Caki2 (cell line): Measurements from ENCODE around the gene THSD4. TPM values are rescaled to one million over a fixed set of nuclear protein-coding genes. Genes with fewer than 3 reads are reported as not detected.
"Not testable (repeated sequence)": the region's sequence is repeated elsewhere in the genome, so short reads cannot be mapped to it uniquely, and the experiment has no call there.

Experiments
- DNase-seq: peaks from one replicate; pipeline ENCODE4 v3.0.0-alpha.2; 2015; ENCODE audit warnings: low read depth
- in situ Hi-C: cut with HindIII; loops from 2 replicates; pipeline ENCODE4 v1.10.0; 2016; ENCODE audit warnings: low sequenced_read_pairs, low pct_unique_long_range_greater_than_20kb, mixed read lengths
- total RNA-seq: library from RNA; depleted of rRNA; stranded (reverse); fragments of >200 nt; shearing (Covaris generic); gene quantifications from 2 replicates; pipeline ENCODE4 v1.2.3, GENCODE V29; 2014; ENCODE audit warnings: low replicate concordance

THSD4 gene
- total RNA-seq, 1 experiment from 2014 or later = 9.0 TPM

DNA sequence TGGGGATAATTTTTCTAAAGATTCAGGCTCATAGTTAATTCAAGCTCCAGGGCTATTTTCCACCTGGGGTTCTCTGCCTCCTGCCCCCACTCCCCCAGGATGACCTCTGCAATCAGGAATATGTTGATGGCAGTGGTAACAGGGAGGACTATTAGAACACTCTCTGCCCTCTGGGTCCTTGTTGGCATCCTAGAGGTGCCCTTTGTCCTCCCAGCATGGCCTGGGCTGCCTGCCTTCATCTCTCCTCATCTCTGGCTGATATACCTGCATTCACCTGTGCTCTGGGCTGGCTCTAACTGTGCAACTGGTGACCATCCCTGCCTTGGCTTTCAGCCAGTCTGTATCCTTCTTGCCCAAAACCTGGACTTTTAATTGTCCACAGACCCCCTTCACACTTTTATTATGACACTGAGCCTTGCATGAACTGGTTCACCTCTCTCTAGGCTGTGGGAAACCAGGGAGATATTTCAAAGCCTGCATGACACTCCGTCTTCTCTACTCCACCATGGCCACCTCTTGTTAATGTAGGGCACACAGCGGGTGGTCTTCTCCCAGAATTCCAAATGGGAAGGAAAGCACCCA, 199.8 kb downstream of the THSD4 start:
- in situ Hi-C loops = no loop called here
- no peak for DNase-seq

DNA sequence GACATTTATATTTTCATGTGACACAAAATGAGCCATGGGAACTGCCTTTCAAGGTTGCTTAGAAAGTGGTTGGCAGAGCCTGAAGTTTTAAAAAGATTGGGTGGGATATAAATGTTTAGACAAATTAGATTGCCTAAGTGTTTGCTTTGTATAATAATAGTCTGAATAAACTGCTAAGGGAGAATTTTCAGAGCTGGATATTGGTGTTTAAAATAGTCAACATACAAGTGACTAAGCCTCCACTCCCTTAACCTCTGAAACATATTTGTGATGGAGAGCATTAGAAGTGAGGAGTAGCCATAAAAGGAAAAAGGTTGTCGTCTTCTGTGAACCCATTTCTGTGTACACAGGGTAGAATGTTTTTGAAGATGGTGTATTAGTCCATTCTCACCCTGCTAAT, 201.6 kb downstream of the THSD4 start:
- no peak for DNase-seq
- in situ Hi-C loops = no loop called here

GRCh38 chr15:71319424-71319823, 204.2 kb downstream of the THSD4 start:
- DNase-seq, in situ Hi-C loops: not testable (repeated sequence)

DNA sequence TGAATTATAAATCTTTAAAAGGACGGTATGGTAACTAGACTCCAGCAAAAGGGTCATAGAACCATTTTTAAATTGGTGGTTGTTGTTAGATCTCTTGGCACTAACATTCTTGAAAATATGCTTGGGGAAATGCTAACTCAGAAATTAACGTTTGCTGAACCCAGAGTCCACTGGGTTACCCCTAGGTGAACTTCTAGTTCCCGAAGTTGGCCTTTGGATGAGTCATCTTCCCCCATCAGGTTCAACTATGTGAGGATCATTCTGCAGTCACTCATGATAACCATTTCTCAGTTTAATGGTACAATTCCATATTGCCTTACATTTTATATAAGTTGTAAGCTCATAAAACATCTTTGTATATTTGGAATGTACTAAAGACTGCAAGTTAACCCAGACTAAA, 204.7 kb downstream of the THSD4 start:
- in situ Hi-C loops = no loop called here

DNA sequence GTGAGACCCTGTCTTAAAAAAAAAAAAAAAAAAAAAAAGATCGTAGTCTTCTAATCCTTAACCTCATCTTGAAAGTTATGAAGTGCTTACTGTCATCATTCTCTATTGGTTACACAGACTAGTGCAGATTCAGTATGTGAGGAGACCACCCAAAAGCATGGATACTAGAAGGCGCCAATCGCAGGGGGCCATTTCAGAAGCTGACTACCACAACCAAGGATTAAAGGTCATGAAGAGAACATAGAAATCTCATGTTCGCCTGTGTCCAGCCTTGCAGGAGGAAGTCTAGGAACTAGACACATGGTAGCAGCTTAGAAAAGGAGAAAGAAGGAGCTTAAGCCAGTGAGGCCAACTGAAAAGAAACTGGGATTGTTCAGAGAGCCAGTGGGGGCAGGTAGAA, 207.8 kb downstream of the THSD4 start:
- no peak for DNase-seq
- in situ Hi-C loops = no loop called here

More for the DNA sequence above, 204.7 kb downstream of the THSD4 start:
- DNase-seq = no peak

GRCh38 chr15:71323584-71323983, 208.3 kb downstream of the THSD4 start:
- in situ Hi-C loops = no loop called here

DNA sequence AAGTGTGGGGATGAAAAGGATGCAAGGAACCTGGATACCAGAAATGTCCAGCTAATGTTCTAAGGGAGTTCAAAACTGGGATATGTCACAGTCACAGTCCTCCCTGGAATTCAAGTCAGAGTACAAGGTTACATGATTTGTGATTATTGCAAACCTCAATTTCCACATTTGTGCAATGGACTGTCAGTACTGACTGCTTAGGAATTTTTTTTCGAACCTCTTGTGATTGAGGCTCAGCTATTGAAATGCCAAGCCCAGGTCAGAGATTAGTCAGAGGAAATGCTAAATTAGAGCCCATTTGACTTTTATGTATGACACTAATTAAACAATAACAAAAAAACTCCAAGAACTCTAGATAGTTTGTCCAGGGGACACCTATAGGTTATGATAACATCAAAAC, 210.2 kb downstream of the THSD4 start:
- in situ Hi-C loops = no loop called here
- peak; percentile 12 for DNase-seq

More at GRCh38 chr15:71323584-71323983, 208.3 kb downstream of the THSD4 start:
- DNase-seq = no peak

DNA sequence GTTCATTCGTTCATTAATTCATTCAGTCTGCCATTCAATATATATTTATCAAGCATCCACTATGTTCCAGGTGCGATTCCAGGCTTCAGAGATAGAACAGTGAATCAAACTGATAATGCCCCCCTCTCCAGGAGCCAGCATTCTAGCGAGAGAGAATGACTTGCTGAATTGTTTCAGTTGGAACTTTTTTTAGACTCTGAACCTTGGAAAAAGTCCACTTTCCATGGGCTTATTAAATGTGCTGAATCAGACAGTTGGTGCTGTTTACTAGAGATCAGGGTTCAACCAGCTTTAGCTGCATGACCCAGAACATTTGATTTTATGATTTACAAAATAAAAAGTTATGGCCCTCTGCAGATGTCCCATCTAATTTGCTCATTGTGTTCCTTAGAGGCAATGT, 213.2 kb downstream of the THSD4 start:
- in situ Hi-C loops = no loop called here
- DNase-seq = no peak

- in situ Hi-C loops = no loop called here
- DNase-seq = peak; percentile 18
Measured at GRCh38 chr15:71329041-71329440, 213.8 kb downstream of the THSD4 start.

DNA sequence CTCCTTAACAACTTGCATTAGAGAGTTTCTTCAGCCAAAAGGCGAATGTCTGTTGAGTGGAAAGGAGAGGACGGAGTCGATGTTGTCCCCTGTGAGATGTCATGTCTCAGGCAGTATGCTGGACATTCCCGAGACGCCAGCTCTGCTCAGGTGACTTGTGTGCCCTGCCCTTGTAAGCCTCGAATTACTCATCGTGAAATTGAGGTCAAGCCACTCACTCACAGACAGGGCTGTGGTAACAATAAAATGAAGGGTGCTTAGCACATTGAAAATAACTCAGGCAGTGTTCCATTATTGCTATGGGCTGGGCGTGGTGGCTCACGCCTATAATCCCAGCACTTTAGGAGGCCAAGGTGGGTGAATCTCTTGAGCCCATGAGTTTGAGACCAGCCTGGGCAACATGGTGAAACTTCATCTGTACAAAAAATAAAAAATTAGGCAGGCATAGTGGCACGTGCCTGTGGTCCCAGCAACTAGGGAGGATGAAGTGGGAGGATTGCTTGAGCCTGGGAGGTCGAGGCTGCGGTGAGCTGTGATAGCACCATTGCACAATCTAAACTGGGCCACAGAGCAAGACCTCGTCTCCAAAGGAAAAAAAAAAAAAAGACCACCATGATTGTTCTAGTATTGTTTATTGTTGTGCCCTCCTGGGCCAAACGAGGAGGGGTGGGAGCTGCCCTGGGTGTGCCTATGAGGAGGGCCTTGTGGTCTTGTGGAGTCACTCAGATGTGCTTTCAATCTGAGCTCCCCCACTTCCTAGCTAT, 214.4 kb downstream of the THSD4 start:
- in situ Hi-C loops = no loop called here
- DNase-seq = peak; percentile 49

DNA sequence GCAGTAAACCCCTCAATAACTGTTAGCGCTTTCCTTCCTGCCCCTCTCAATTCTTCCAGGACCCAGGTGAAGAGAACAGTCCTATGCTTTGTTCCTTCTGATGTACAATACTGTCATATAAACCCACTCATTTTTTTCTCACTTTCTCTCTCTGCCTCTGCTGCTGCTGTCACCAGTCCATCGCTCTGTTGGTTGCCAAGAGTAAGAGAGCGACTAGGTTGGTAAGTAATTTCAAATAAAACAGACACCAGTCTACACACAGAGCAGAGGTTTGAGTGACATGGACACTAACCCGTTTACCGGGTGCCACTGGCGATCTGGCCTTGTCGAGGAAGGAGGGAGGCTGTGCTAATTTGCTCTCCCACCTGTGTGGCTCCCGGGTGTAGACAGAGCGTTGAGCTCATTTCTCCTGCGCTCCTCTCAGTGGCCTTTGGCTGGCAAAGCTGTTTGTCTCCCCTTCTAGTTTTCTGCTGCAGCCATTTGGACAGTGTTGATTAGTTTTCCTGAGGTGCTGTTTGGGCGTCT, 215.4 kb downstream of the THSD4 start:
- in situ Hi-C loops = no loop called here
- DNase-seq = no peak

DNA sequence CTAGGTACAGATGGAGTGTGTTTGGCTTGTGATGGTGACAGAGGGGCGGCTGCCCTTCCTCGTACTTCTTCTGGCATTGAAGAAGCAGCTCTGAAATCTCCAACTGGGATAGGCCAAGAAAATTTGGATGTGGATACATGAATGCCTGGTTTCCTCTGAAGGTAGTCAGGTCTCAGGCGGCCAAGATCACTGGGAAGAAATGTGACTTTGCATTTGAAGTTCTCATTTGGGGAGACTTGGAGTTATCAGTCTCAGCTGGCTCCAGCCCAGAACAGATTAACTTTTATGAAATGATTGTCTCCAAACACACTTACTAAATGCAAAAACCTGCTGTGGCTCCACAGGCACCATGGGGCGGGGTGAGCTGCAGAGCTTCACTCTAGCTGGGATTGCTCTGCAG, 215.9 kb downstream of the THSD4 start:
- no peak for DNase-seq
- in situ Hi-C loops = no loop called here

DNA sequence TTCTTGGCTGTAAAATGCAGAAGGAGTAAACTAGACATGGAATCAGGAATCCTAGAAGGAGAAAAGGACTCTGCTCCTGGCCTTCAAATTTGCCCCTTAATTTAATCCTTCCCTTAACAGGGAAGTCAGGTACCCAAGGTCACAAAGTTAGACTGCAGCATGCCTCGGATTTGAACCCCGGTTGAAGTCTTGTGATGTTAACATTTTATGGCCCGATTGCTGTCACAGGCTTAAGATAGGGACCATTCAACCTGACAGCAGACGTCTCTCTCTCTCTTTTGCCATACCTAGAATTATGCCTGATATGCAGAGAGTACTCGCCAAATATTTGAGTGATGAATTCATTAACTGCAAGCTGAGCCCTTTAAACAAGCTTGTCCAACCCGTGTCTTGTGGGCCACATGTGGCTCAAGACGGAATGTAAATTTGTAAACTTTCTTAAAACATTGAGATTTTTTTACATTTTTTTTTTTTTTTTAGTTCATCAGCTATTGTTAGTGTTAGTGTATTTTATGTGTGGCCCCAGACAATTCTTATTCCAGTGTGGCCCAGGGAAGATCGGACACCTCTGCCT, 217.2 kb downstream of the THSD4 start:
- in situ Hi-C loops = no loop called here

GRCh38 chr15:71333136-71333700, 217.9 kb downstream of the THSD4 start:
- no peak for DNase-seq
- in situ Hi-C loops = no loop called here

More for the DNA sequence above, 217.2 kb downstream of the THSD4 start:
- DNase-seq = no peak

DNA sequence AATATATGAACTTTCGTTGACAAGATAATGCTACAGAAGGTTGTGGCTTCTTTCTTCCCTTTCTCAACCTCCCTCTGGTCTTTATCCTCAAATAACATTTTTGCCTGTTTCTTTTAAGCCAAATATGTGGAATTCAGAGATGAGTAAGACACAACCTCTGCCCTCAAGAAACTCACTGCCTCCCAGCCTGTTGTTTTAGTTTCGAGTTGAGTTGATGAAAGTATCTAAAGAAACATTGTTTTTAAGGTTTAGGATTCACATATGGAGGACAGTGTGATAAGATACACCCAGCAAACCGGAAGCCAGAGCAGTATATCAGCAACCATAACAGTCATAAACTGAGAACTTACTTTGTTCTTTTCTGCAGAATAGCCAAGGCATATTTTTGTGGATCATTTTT, 218.6 kb downstream of the THSD4 start:
- no peak for DNase-seq
- in situ Hi-C loops = no loop called here

DNA sequence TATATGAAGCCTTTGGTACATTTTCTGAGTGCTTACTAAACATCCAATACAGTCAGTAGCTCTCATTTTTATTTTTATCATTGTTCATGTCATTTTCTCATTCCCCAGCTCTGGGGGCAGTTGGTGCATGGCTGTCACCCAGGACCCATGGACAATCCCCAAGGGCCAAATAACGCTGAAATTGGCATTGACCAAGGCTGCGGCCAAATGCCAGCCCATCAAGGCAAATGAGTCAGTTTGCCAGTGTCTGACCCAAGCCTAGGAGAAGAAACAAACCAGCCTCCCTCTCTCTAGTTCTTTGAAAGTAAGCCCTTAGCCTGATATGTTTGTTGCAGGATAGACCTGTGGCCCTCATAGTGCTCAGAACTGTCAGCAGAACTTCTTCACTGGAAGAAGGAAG, 219.2 kb downstream of the THSD4 start:
- DNase-seq = no peak
- in situ Hi-C loops = no loop called here

DNA sequence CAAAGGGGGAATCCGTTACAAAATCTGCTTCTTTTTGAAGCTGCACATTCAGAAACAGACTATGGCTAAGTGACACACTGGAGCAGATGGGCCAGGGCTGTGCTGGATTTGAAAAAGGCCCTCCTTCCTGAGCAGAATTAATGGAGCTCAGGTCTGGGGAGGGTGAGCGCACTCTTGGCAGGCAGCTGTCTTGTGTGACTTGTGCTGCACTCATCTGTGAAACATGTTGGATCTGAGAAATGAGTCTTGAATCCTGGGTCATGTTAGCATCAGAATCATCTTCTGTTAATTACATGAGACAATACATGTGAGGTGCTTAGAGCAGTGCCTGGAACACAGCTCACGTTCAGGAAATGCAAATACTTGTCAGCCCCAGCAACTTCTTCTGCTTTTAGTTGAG, 219.6 kb downstream of the THSD4 start:
- in situ Hi-C loops = no loop called here
- no peak for DNase-seq

GRCh38 chr15:71335591-71335990, 220.3 kb downstream of the THSD4 start:
- in situ Hi-C loops = no loop called here
- DNase-seq = no peak

GRCh38 chr15:71336671-71337070, 221.4 kb downstream of the THSD4 start:
- in situ Hi-C loops = no loop called here
- DNase-seq = no peak
